Motor neuron (in vitro differentiated cells): Measurements from ENCODE around the gene LCN2. TPM values are rescaled to one million over a fixed set of nuclear protein-coding genes. Genes with fewer than 3 reads are reported as not detected.

ENCODE experiments used
- ATAC-seq, 8 experiments: fragments of 200-7000 bp; cut with Tn5 transposase; replicated peaks in 6 of 8; 2 replicates each; pipeline ENCODE4 v1.8.0; 2021; ENCODE audit warnings: mild to moderate bottlenecking in 8 of 8, moderate library complexity in 8 of 8
- H3K27ac ChIP-seq, 2 donors: fragments of 250-450 bp; sonication (Bioruptor Pico); 2 replicates each; pipeline ENCODE4 v1.9.0; 2021; ENCODE audit warnings: antibody characterized with exemption in 2 of 2, mild to moderate bottlenecking in 2 of 2, moderate library complexity in 1 of 2
- H3K4me1 ChIP-seq, 2 donors: fragments of 250-450 bp; sonication (Bioruptor Pico); replicated peaks in 1 of 2; 2 replicates each; pipeline ENCODE4 v1.6.1; 2021; ENCODE audit warnings: antibody characterized with exemption in 2 of 2, mild to moderate bottlenecking in 2 of 2, moderate library complexity in 1 of 2
- H3K4me3 ChIP-seq, 5 donors: fragments of 250-450 bp; sonication (Bioruptor Pico); 2 replicates each; pipeline ENCODE4 v1.9.0; 2021; ENCODE audit warnings: antibody characterized with exemption in 5 of 5, mild to moderate bottlenecking in 5 of 5, moderate library complexity in 4 of 5
- WGBS, 10 experiments: fragments of 450-650 bp; shearing (Covaris generic); methylation state at CpG; one replicate each; pipeline ENCODE4 v1.0.0; 2022; 5-methylcytosine and 5-hydroxymethylcytosine counted together
- in situ Hi-C, 9 experiments: fragments of 400-800 bp; cut with MboI; loops; one replicate each; pipeline ENCODE4 v1.15.0; 2021; ENCODE audit warnings: low sequenced_read_pairs in 9 of 9, low pct_unique_long_range_greater_than_20kb in 2 of 9; ENCODE audit not compliant: unreplicated experiment in 9 of 9
- total RNA-seq, 8 experiments: library from RNA; unstranded; fragments of 300-600 nt; gene quantifications; 2 replicates each; pipeline versions ENCODE4 v1.2.3 to v1.2.4, GENCODE V29; 2022

Gene LCN2
- 1 to 10 TPM in 3 of 8 experiments, under 1 TPM in 2, not detected in 3; 0.76 to 3.3 (median 1.6) TPM for total RNA-seq

- in situ Hi-C loops = no loop called here
- ATAC-seq = peak in 3 of 8 experiments; percentile 36 to 80 (median 76)
- WGBS, 10 experiments = 60 to 100% (median 83%) methylated on average over 1 to 2 of the region's 9 CpGs; no CpG with 5 or more reads in 4 of the 10 experiments
- no peak within 1 kb of the TSS for H3K4me3 ChIP-seq
- H3K4me1 ChIP-seq = peaks cover 3 to 5% of the 10 kb centered on the region in 2 donors
- no peak within 1 kb of the TSS for H3K27ac ChIP-seq
Measured at GRCh38 chr9:128149001-128149701, at the start of gene LCN2. Gene LCN2 (plus strand): TSS chr9:128149453. CDS start chr9:128149526, 73 bp downstream.

- Histone ChIP-seq H3K4me3 (peak overlapping the region in 1 of 5 donors; percentile 45), H3K4me1 (peaks cover 41 to 47% of the 10 kb centered on the region in 2 donors), H3K27ac (no peak overlapping the region)
- in situ Hi-C loops = no loop called here
- 61 to 100% (median 86%) methylated on average over 1 to 11 of the region's 16 CpGs; no CpG with 5 or more reads in 4 of the 10 experiments for WGBS, 10 experiments
- peak in 2 of 8 experiments; percentile 1 to 8 for ATAC-seq
Measured at GRCh38 chr9:128099932-128100491, 49.2 kb upstream of the LCN2 start.

GRCh38 chr9:128100581-128100980, 48.7 kb upstream of the LCN2 start:
- H3K27ac ChIP-seq = no peak overlapping the region
- in situ Hi-C loops = no loop called here
- H3K4me3 ChIP-seq = no peak overlapping the region
- no peak for ATAC-seq
- H3K4me1 ChIP-seq = peaks cover 36 to 41% of the 10 kb centered on the region in 2 donors
- 0 to 94% (median 93%) methylated on average over 1 to 10 of the region's 10 CpGs; no CpG with 5 or more reads in 5 of the 10 experiments for WGBS, 10 experiments

GRCh38 chr9:128101231-128101661, 48.0 kb upstream of the LCN2 start:
- ATAC-seq = no peak
- Histone ChIP-seq H3K27ac (no peak overlapping the region), H3K4me3 (no peak overlapping the region), H3K4me1 (peaks cover 36 to 41% of the 10 kb centered on the region in 2 donors)
- in situ Hi-C loops = no loop called here
- WGBS, 10 experiments = 83 to 100% (median 95%) methylated on average over 1 to 5 of the region's 12 CpGs; no CpG with 5 or more reads in 4 of the 10 experiments

- H3K27ac ChIP-seq = no peak overlapping the region
- in situ Hi-C loops = no loop called here
- WGBS, 10 experiments = 59 to 93% (median 83%) methylated on average over 3 to 6 of the region's 20 CpGs; no CpG with 5 or more reads in 4 of the 10 experiments
- H3K4me3 ChIP-seq = no peak overlapping the region
- ATAC-seq = no peak
- peaks cover 36 to 41% of the 10 kb centered on the region in 2 donors for H3K4me1 ChIP-seq
Measured at GRCh38 chr9:128101690-128102089, 47.6 kb upstream of the LCN2 start.

- Histone ChIP-seq H3K4me3 (no peak overlapping the region), H3K27ac (no peak overlapping the region), H3K4me1 (peaks cover 36 to 41% of the 10 kb centered on the region in 2 donors)
- 80 to 96% methylated on average over 1 to 4 of the region's 13 CpGs; no CpG with 5 or more reads in 8 of the 10 experiments for WGBS, 10 experiments
- in situ Hi-C loops = no loop called here
- no peak for ATAC-seq
Measured at GRCh38 chr9:128102196-128102595, 47.1 kb upstream of the LCN2 start.

- in situ Hi-C loops = no loop called here
Measured at GRCh38 chr9:128102861-128103588, 46.2 kb upstream of the LCN2 start.

GRCh38 chr9:128103589-128103962, 45.7 kb upstream of the LCN2 start:
- no peak for ATAC-seq
- Histone ChIP-seq H3K4me1 (peaks cover 30 to 37% of the 10 kb centered on the region in 2 donors), H3K27ac (no peak overlapping the region), H3K4me3 (no peak overlapping the region)
- WGBS, 10 experiments = 40 to 100% (median 98%) methylated on average over 1 to 3 of the region's 8 CpGs; no CpG with 5 or more reads in 6 of the 10 experiments
- in situ Hi-C loops = no loop called here

More at GRCh38 chr9:128102861-128103588, 46.2 kb upstream of the LCN2 start:
- Histone ChIP-seq H3K4me1 (peaks cover 31 to 38% of the 10 kb centered on the region in 2 donors), H3K27ac (no peak overlapping the region), H3K4me3 (no peak overlapping the region)
- 70 to 100% (median 93%) methylated on average over 2 to 22 of the region's 23 CpGs; no CpG with 5 or more reads in 5 of the 10 experiments for WGBS, 10 experiments
- ATAC-seq = no peak

- peak in 4 of 8 experiments; percentile 4 to 55 (median 28) for ATAC-seq
- no peak overlapping the region for H3K27ac ChIP-seq
Measured at GRCh38 chr9:128104171-128104618, 45.1 kb upstream of the LCN2 start.

GRCh38 chr9:128105538-128106175, 43.6 kb upstream of the LCN2 start:
- 88 to 100% (median 100%) methylated on average over 2 to 4 of the region's 21 CpGs; no CpG with 5 or more reads in 5 of the 10 experiments for WGBS, 10 experiments
- no peak for ATAC-seq
- in situ Hi-C loops = no loop called here
- H3K4me1 ChIP-seq = peaks cover 19 to 28% of the 10 kb centered on the region in 2 donors
- no peak overlapping the region for H3K4me3 ChIP-seq
- no peak overlapping the region for H3K27ac ChIP-seq

More at GRCh38 chr9:128104171-128104618, 45.1 kb upstream of the LCN2 start:
- Histone ChIP-seq H3K4me1 (peaks cover 30 to 37% of the 10 kb centered on the region in 2 donors), H3K4me3 (no peak overlapping the region)
- 70 to 100% (median 100%) methylated on average over 1 to 2 of the region's 6 CpGs; no CpG with 5 or more reads in 7 of the 10 experiments for WGBS, 10 experiments
- in situ Hi-C loops = no loop called here

- Histone ChIP-seq H3K4me1 (peaks cover 14 to 22% of the 10 kb centered on the region in 2 donors), H3K27ac (no peak overlapping the region), H3K4me3 (no peak overlapping the region)
- in situ Hi-C loops = no loop called here
- peak in 1 of 8 experiments; percentile 8 for ATAC-seq
- WGBS, 10 experiments = 90 to 100% (median 97%) methylated on average over 2 to 7 of the region's 23 CpGs; no CpG with 5 or more reads in 7 of the 10 experiments
Measured at GRCh38 chr9:128106181-128106939, 42.9 kb upstream of the LCN2 start.
